OCI-LY7 (cell line): ENCODE measurements around the gene CD320. TPM values are rescaled to one million over a fixed set of nuclear protein-coding genes. Genes with fewer than 3 reads are reported as not detected.

ENCODE experiments used
- BruUV-seq: library from RNA; stranded (reverse); fragments of 400-500 nt; replicated peaks from 2 replicates; lab custom pipeline; 2021; lab: Mats Ljungman, UMichigan
- CTCF ChIA-PET: fragments of 300-600 bp; sonication (Branson Sonifier 250); formaldehyde crosslinking; loops from one replicate; lab custom pipeline; 2022; ENCODE audit warnings: antibody characterized with exemption; ENCODE audit not compliant: unreplicated experiment; lab: Charles Lee
- POLR2A ChIA-PET: fragments of 300-600 bp; sonication (Branson Sonifier 250); formaldehyde crosslinking; loops from one replicate; lab custom pipeline; 2022; ENCODE audit warnings: antibody characterized with exemption; lab: Charles Lee
- DNase-seq: peaks from one replicate; pipeline ENCODE4 v3.0.0-alpha.2; 2015; ENCODE audit warnings: low spot score
- H2AFZ ChIP-seq: fragments of 200-600 bp; sonication (generic), shearing (Covaris generic); 2 replicates; pipeline ENCODE4 v1.6.1; 2014; ENCODE audit warnings: mild to moderate bottlenecking, antibody characterized with exemption, low read length, moderate library complexity
- H3K27ac ChIP-seq: fragments of 200-600 bp; sonication (generic); 2 replicates; pipeline ENCODE4 v1.5.1; 2014; ENCODE audit warnings: mixed run types, low read depth, mild to moderate bottlenecking, moderate library complexity, low read length, inconsistent platforms; ENCODE audit not compliant: poor library complexity, severe bottlenecking
- H3K36me3 ChIP-seq: fragments of 200-600 bp; sonication (generic); 2 replicates; pipeline ENCODE4 v1.6.1; 2014; ENCODE audit warnings: mild to moderate bottlenecking, antibody characterized with exemption, low read length, moderate library complexity, mixed read lengths; ENCODE audit not compliant: insufficient read depth
- H3K4me1 ChIP-seq: fragments of 200-600 bp; sonication (generic); 2 replicates; pipeline ENCODE4 v1.5.1; 2014; ENCODE audit warnings: mild to moderate bottlenecking, low read length; ENCODE audit not compliant: insufficient read depth, poor library complexity, severe bottlenecking
- H3K4me2 ChIP-seq: fragments of 200-600 bp; sonication (generic); 2 replicates; pipeline ENCODE4 v1.6.1; 2014; ENCODE audit warnings: mild to moderate bottlenecking, low read length
- H3K4me3 ChIP-seq: fragments of 200-600 bp; sonication (generic); 2 replicates; pipeline ENCODE4 v1.5.1; 2014; ENCODE audit warnings: mild to moderate bottlenecking, low read depth, low read length; ENCODE audit not compliant: poor library complexity, severe bottlenecking
- H3K79me2 ChIP-seq: fragments of 200-600 bp; sonication (generic); 2 replicates; pipeline ENCODE4 v1.6.1; 2016; ENCODE audit warnings: low read depth, mild to moderate bottlenecking, low read length, moderate library complexity, mixed read lengths; ENCODE audit not compliant: insufficient read depth
- H3K9me2 ChIP-seq: fragments of 200-600 bp; sonication (generic); 2 replicates; pipeline ENCODE4 v1.6.1; 2016; ENCODE audit warnings: mild to moderate bottlenecking, low read length, mixed read lengths; ENCODE audit not compliant: insufficient read depth
- H3K9me3 ChIP-seq: fragments of 200-600 bp; sonication (generic); 2 replicates; pipeline ENCODE4 v1.6.1; 2014; ENCODE audit warnings: mild to moderate bottlenecking, mixed run types, low read length, mixed read lengths
- H4K20me1 ChIP-seq: fragments of 200-600 bp; sonication (generic); 2 replicates; pipeline ENCODE4 v1.6.1; 2014; ENCODE audit warnings: mild to moderate bottlenecking, antibody characterized with exemption, low read length, moderate library complexity, mixed read lengths; ENCODE audit not compliant: insufficient read depth
- EZH2phosphoT487 ChIP-seq: fragments of 200-600 bp; sonication (generic); IDR thresholded peaks from 2 replicates; pipeline ENCODE4 v1.6.1; 2018; ENCODE audit warnings: low read depth, borderline replicate concordance, mild to moderate bottlenecking, mixed run types, antibody characterized with exemption, low read length, moderate library complexity, mixed read lengths
- intact Hi-C: fragments of 100-400 bp; cut with micrococcal nuclease; formaldehyde crosslinking; loops from one replicate; pipeline ENCODE4 v1.10.0; 2022; ENCODE audit not compliant: unreplicated experiment
- total RNA-seq, 2 experiments: library from RNA; depleted of rRNA in 1 of 2; stranded (reverse); fragments of >200 nt in 1 of 2; shearing (Covaris generic) in 1 of 2; gene quantifications; 2 replicates each; pipeline ENCODE4 v1.2.3, GENCODE V29; 2014 to 2022
- TF ChIP-seq, protein P1 (sequence below): fragments of 200-600 bp; sonication (generic); conservative IDR thresholded peaks from 2 replicates; pipeline ENCODE4 v1.5.1; 2014; ENCODE audit warnings: mild to moderate bottlenecking, antibody characterized with exemption, low read length, moderate library complexity, mixed read lengths

Gene CD320
- total RNA-seq, 2 experiments from 2014 or later: 39.1 to 49.2 TPM

DNA sequence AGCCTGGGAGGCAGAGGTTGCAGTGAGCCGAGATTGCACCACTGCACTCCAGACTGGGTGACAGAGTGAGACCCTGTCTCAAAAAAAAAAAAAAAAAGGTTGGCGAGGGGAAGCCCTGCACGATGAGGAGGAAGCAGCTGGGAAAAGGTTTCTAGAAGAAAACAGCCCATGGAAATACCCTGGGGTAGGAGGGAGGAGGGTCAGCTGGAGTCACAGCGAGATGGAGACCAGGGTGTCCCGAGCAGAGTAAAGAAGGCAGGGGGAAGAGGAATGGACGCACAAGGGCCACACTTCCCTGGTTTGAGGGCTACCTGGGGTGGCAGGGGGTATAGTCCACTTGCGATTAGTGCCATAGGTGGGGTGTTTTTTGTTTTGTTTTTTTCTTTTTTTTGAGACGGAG is 28.5 kb upstream of the CD320 start:
- Histone ChIP-seq H3K9me3 (no peaks in the 10 kb centered on the region), H3K9me2 (no peaks in the 10 kb centered on the region), H3K4me2 (no peak overlapping the region), H3K27ac (no peak overlapping the region), H3K36me3 (no peaks in the 10 kb centered on the region), H2AFZ (no peak overlapping the region), H4K20me1 (no peaks in the 10 kb centered on the region), H3K4me1 (no peaks in the 10 kb centered on the region), H3K4me3 (no peak overlapping the region), H3K79me2 (no peaks in the 10 kb centered on the region)
- BruUV-seq: no TSS peak
- DNase-seq: no peak
- CTCF ChIA-PET: no interaction called here
- intact Hi-C loops: no loop called here
- no peak for TF ChIP-seq EZH2phosphoT487
- TF ChIP-seq, protein P1, sequence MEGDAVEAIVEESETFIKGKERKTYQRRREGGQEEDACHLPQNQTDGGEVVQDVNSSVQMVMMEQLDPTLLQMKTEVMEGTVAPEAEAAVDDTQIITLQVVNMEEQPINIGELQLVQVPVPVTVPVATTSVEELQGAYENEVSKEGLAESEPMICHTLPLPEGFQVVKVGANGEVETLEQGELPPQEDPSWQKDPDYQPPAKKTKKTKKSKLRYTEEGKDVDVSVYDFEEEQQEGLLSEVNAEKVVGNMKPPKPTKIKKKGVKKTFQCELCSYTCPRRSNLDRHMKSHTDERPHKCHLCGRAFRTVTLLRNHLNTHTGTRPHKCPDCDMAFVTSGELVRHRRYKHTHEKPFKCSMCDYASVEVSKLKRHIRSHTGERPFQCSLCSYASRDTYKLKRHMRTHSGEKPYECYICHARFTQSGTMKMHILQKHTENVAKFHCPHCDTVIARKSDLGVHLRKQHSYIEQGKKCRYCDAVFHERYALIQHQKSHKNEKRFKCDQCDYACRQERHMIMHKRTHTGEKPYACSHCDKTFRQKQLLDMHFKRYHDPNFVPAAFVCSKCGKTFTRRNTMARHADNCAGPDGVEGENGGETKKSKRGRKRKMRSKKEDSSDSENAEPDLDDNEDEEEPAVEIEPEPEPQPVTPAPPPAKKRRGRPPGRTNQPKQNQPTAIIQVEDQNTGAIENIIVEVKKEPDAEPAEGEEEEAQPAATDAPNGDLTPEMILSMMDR: no peak
- POLR2A ChIA-PET: no interaction called here

DNA sequence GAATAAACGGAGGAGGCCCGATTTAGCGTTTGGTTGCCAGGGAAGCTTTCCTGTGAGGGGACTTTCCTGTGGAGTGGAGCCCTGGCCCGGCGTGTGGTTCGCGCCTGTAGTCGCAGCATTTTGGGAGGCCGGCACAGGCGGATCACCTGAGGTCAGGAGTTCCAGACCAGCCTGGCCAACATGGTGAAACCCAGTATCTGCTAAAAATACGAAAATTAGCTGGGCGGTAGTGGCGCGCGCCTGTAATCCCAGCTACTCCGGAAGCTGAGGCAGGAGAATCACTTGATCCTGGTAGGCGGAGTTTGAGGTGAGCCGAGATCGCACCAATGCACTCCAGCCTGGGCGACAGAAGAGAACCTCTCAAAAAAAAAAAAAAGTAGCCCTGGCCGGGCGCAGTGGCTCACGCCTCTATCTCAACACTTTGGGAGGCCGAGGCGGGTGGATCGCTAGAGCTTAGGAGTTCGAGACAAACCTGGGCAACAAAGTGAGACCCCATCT is 28.0 kb upstream of the CD320 start:
- ChIA-PET CTCF (no interaction called here), POLR2A (interaction anchor here (0.5 kb wide), 1 partner anchor 84 kb away, joined by 3 read pairs; no protein-coding TSS in a partner anchor)
- DNase-seq: no peak
- H3K4me1 ChIP-seq: no peaks in the 10 kb centered on the region
- no peaks in the 10 kb centered on the region for H3K9me2 ChIP-seq
- BruUV-seq: no TSS peak
- no peak overlapping the region for H3K27ac ChIP-seq
- H3K4me2 ChIP-seq: no peak overlapping the region
- no peaks in the 10 kb centered on the region for H3K79me2 ChIP-seq
- no peak overlapping the region for H2AFZ ChIP-seq
- no peak overlapping the region for H3K4me3 ChIP-seq
- intact Hi-C loops: no loop called here
- H3K9me3 ChIP-seq: no peaks in the 10 kb centered on the region
- H3K36me3 ChIP-seq: no peaks in the 10 kb centered on the region
- no peaks in the 10 kb centered on the region for H4K20me1 ChIP-seq
- TF ChIP-seq EZH2phosphoT487: no peak
- TF ChIP-seq, protein P1: no peak

DNA sequence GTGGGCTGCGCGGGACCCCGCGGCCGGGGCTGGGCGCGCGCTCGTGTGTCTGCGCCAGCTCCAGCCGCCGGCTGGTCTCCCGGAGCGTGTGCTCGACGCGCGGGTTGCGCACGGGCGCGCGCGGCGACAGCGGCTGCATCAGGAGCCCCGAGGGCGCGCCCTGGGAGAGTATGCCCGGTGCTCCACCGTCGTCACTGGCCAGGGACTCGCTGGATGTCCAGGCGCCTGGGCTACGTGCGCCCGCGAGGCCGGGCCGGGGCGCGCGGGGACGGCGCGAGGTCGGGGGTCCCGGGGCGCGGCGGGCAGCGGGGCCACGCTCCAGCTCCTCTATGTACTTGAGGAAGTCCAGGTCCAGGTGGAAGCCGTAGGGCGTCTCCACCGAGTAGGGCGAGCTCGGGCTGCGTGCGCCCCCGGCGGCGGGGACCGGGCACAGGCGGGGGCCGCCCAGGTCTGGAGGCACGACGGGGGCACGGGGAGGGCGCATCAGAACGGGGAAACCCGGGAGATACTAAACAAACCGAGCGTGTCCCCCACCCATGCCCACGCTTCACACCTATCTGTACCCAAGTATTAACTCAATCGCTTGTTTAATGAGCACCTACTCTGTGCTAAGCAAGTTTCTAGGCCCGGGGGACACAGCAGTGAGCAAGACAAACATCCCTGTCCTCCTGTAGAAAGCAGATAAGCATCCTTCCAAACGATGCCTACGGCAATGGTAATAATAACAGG is 27.3 kb upstream of the CD320 start:
- Histone ChIP-seq H4K20me1 (no peaks in the 10 kb centered on the region), H2AFZ (no peak overlapping the region), H3K4me3 (no peak overlapping the region), H3K9me2 (no peaks in the 10 kb centered on the region), H3K4me1 (no peaks in the 10 kb centered on the region), H3K9me3 (no peaks in the 10 kb centered on the region), H3K27ac (no peak overlapping the region), H3K4me2 (no peak overlapping the region), H3K36me3 (no peaks in the 10 kb centered on the region), H3K79me2 (no peaks in the 10 kb centered on the region)
- no peak for DNase-seq
- ChIA-PET POLR2A (interaction anchor here (0.5 kb wide), 1 partner anchor 85 kb away, joined by 3 read pairs; no protein-coding TSS in a partner anchor), CTCF (no interaction called here)
- no TSS peak for BruUV-seq
- TF ChIP-seq, protein P1: no peak
- TF ChIP-seq EZH2phosphoT487: no peak
- intact Hi-C loops: no loop called here
